Smooth muscle cell (in vitro differentiated cells): ENCODE data around the gene IP6K2. TPM values are rescaled to one million over a fixed set of nuclear protein-coding genes. Genes with fewer than 3 reads are reported as not detected.
"Not testable (repeated sequence)": the region's sequence is repeated elsewhere in the genome, so short reads cannot be mapped to it uniquely, and the experiment has no call there.

ENCODE experiments used
- DNase-seq: peaks from one replicate; lab custom pipeline; 2025; ENCODE audit not compliant: unreplicated experiment; lab: John Stamatoyannopoulos, UW
- H2AFZ ChIP-seq: fragments of 200-600 bp; sonication (generic); 2 replicates; pipeline ENCODE4 v1.6.0; 2016; ENCODE audit warnings: antibody characterized with exemption, low read depth, mild to moderate bottlenecking
- H3F3A ChIP-seq: fragments of 200-600 bp; sonication (generic); 2 replicates; pipeline ENCODE4 v1.6.0; 2017; ENCODE audit warnings: antibody characterized with exemption, low read depth
- H3K27ac ChIP-seq: fragments of 200-600 bp; sonication (generic); 2 replicates; pipeline ENCODE4 v1.5.1; 2016; ENCODE audit warnings: low read depth, mild to moderate bottlenecking
- H3K27me3 ChIP-seq: fragments of 200-600 bp; sonication (generic); 2 replicates; pipeline ENCODE4 v1.6.1; 2016; ENCODE audit warnings: low read depth, mild to moderate bottlenecking
- H3K36me3 ChIP-seq: fragments of 200-600 bp; sonication (generic); 2 replicates; pipeline ENCODE4 v1.5.1; 2016; ENCODE audit warnings: low read depth
- H3K4me1 ChIP-seq: fragments of 200-600 bp; sonication (generic); 2 replicates; pipeline ENCODE4 v1.5.1; 2016; ENCODE audit warnings: low read depth
- H3K4me2 ChIP-seq: fragments of 200-600 bp; sonication (generic); 2 replicates; pipeline ENCODE4 v1.6.0; 2016; ENCODE audit warnings: mild to moderate bottlenecking
- H3K4me3 ChIP-seq: fragments of 200-600 bp; sonication (generic); 2 replicates; pipeline ENCODE4 v1.5.1; 2016; ENCODE audit warnings: mild to moderate bottlenecking
- H3K79me2 ChIP-seq: fragments of 200-600 bp; sonication (generic); 2 replicates; pipeline ENCODE4 v1.6.0; 2016; ENCODE audit warnings: low read depth, mild to moderate bottlenecking
- H3K9ac ChIP-seq: fragments of 200-600 bp; sonication (generic); 2 replicates; pipeline ENCODE4 v1.6.0; 2016; ENCODE audit warnings: low read depth
- H3K9me3 ChIP-seq: fragments of 200-600 bp; sonication (generic); replicated peaks from 2 replicates; pipeline ENCODE4 v1.5.1; 2016; ENCODE audit warnings: low read depth
- H4K20me1 ChIP-seq: fragments of 200-600 bp; sonication (generic); 2 replicates; pipeline ENCODE4 v1.6.0; 2016; ENCODE audit warnings: low read depth
- WGBS: methylation state at CpG from one replicate; pipeline ENCODE4 v1.1.7; 2016; ENCODE audit warnings: low lambda C conversion rate; 5-methylcytosine and 5-hydroxymethylcytosine counted together
- polyA plus RNA-seq: library from polyadenylated mRNA; unstranded; fragments of >200 nt; fragmentation: Nextera tagmentation; extraction: Ambion mirVana; gene quantifications from 2 replicates; pipeline ENCODE4 v1.2.1, GENCODE V29; 2016
- total RNA-seq: library from RNA; depleted of rRNA; stranded (reverse); fragments of >200 nt; gene quantifications from 2 replicates; pipeline ENCODE4 v1.2.3, GENCODE V29; 2014
- TF ChIP-seq, protein P1 (sequence below): fragments of 200-600 bp; sonication (generic); IDR thresholded peaks from 2 replicates; pipeline ENCODE4 v1.5.1; 2017; ENCODE audit warnings: borderline replicate concordance, mild to moderate bottlenecking, antibody characterized with exemption; ENCODE audit not compliant: insufficient read depth, poor library complexity, severe bottlenecking

The IP6K2 gene
- total and polyA plus RNA-seq, 2 experiments from 2014 or later, result 106 to 124 TPM

DNA sequence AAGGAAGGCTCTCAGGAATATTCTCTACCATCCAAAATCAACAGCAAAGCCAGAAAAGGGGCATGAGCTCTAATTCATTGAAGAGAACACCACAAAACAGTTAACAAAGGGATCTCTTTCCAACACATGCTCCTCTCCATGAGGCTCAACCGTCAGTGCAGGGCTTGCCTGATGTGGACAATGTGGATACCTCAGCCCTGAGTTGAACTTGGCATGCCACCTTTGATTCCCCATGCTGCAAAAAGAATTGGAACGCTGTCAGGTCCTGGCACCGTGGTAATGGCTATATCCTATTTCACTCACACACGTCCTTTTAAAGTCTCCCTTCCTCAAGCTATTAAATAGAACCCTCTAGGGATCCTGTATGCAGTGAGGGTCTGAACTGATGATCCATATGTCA, 30.7 kb upstream of the IP6K2 start:
- Histone ChIP-seq H3K27me3 (no peaks in the 10 kb centered on the region), H3F3A (no peaks in the 10 kb centered on the region), H3K4me2 (no peak overlapping the region), H2AFZ (no peak overlapping the region), H3K9ac (no peak overlapping the region), H3K4me1 (no peaks in the 10 kb centered on the region), H3K36me3 (no peaks in the 10 kb centered on the region), H3K9me3 (no peaks in the 10 kb centered on the region), H3K79me2 (no peaks in the 10 kb centered on the region), H3K4me3 (no peak overlapping the region), H4K20me1 (no peaks in the 10 kb centered on the region), H3K27ac (no peak overlapping the region)
- WGBS, result 85% methylated on average over 4 of the region's 4 CpGs
- no peak for DNase-seq
- TF ChIP-seq, protein P1, sequence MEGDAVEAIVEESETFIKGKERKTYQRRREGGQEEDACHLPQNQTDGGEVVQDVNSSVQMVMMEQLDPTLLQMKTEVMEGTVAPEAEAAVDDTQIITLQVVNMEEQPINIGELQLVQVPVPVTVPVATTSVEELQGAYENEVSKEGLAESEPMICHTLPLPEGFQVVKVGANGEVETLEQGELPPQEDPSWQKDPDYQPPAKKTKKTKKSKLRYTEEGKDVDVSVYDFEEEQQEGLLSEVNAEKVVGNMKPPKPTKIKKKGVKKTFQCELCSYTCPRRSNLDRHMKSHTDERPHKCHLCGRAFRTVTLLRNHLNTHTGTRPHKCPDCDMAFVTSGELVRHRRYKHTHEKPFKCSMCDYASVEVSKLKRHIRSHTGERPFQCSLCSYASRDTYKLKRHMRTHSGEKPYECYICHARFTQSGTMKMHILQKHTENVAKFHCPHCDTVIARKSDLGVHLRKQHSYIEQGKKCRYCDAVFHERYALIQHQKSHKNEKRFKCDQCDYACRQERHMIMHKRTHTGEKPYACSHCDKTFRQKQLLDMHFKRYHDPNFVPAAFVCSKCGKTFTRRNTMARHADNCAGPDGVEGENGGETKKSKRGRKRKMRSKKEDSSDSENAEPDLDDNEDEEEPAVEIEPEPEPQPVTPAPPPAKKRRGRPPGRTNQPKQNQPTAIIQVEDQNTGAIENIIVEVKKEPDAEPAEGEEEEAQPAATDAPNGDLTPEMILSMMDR, result no peak

DNA sequence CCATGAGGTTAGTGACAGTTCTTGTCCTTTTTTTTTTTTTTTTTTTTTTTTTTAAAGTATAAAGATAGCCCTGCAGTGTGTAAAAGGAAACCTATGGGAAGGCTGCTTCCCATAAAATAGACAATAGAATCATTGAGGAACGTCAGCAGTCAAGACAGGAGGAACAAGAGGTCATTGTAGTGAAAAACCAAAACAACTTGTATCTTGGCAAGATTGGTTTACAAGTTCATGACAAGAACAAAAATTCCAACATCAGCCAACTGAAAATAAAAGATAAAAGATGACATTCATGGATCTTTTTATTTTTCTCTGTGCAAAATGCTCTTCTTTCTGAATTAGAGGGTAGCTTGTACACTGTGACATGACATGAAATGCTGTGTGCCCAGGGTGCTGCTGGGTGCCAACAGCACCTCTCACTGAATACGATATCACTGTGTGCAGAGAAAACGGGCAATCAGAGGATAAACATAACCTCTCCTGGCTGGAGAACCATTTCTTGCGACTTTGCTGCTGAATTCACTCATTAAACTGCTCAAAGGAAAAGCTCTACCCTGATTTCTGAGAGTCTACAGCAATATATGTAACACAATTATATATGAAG, 30.1 kb upstream of the IP6K2 start:
- Histone ChIP-seq H3K27ac (no peak overlapping the region), H2AFZ (no peak overlapping the region), H3K27me3 (no peaks in the 10 kb centered on the region), H3K4me3 (no peak overlapping the region), H3K4me1 (no peaks in the 10 kb centered on the region), H3K79me2 (no peaks in the 10 kb centered on the region), H3K36me3 (no peaks in the 10 kb centered on the region), H3K4me2 (no peak overlapping the region), H3K9me3 (no peaks in the 10 kb centered on the region), H3K9ac (no peak overlapping the region), H4K20me1 (no peaks in the 10 kb centered on the region), H3F3A (no peaks in the 10 kb centered on the region)
- no peak for DNase-seq
- TF ChIP-seq, protein P1, result no peak
- 83% methylated on average over 4 of the region's 4 CpGs for WGBS

GRCh38 chr3:48743773-48744172, 26.8 kb upstream of the IP6K2 start:
- H3K9ac ChIP-seq, result no peak overlapping the region
- H3K9me3 ChIP-seq, result no peaks in the 10 kb centered on the region
- no peak for DNase-seq
- no peak overlapping the region for H3K4me2 ChIP-seq
- H3F3A ChIP-seq, result no peaks in the 10 kb centered on the region
- no peak overlapping the region for H2AFZ ChIP-seq
- TF ChIP-seq, protein P1, result no peak
- H3K36me3 ChIP-seq, result no peaks in the 10 kb centered on the region
- H4K20me1 ChIP-seq, result no peaks in the 10 kb centered on the region
- no peak overlapping the region for H3K27ac ChIP-seq
- no peak overlapping the region for H3K4me3 ChIP-seq
- no peaks in the 10 kb centered on the region for H3K79me2 ChIP-seq
- peaks cover 3% of the 10 kb centered on the region for H3K4me1 ChIP-seq
- 83% methylated on average over 7 of the region's 7 CpGs for whole genome bisulfite sequencing
- H3K27me3 ChIP-seq, result no peaks in the 10 kb centered on the region

- H3K36me3 ChIP-seq, H3K4me1 ChIP-seq, H3K27ac ChIP-seq, H2AFZ ChIP-seq, H3K79me2 ChIP-seq, H3K27me3 ChIP-seq, H3K4me2 ChIP-seq, H3K9me3 ChIP-seq, DNase-seq, H3F3A ChIP-seq, H3K9ac ChIP-seq, H4K20me1 ChIP-seq, H3K4me3 ChIP-seq: not testable (repeated sequence)
- WGBS, result 96% methylated on average over 10 of the region's 10 CpGs
Measured at GRCh38 chr3:48741226-48741625, 24.2 kb upstream of the IP6K2 start.
